ENCODE measurements around the gene VANGL1. TPM values are rescaled to one million over a fixed set of nuclear protein-coding genes. Genes with fewer than 3 reads are reported as not detected.

VANGL1 gene
- total and polyA plus RNA-seq, 2 of the 8 experiments (the other 6 are each of a cell fraction or from before 2014, with no cell fraction given) = 9.4 to 13.4 TPM

GRCh38 chr1:115729756-115730155 is 88.0 kb downstream of the VANGL1 start:
- H3K4ac ChIP-seq (replicated peaks; ENCODE audit: insufficient read length, low read depth, low read length) = no peak overlapping the region
- H2BK120ac ChIP-seq (replicated peaks; ENCODE audit: low read depth, low read length) = no peak overlapping the region
- ChIA-PET CTCF (ENCODE audit: partially characterized antibody) (no interaction called here), POLR2A (ENCODE audit: partially characterized antibody) (no interaction called here)
- 82% methylated on average over 4 of the region's 4 CpGs; no CpG with 5 or more reads in 1 of the 2 experiments for WGBS, 2 experiments (ENCODE audit: extremely low coverage in 1 of 2, insufficient coverage in 1 of 2, insufficient read length in 1 of 2, insufficient replicate concordance in 2 of 2, low coverage in 1 of 2, low lambda C conversion rate in 2 of 2, missing lambda C conversion rate in 1 of 2)
- TF ChIP-seq FOSL1 (IDR thresholded peaks at IDR 0.05; ENCODE audit: insufficient read depth, low read depth, low read length) = no peak
- no peak for TF ChIP-seq ASH2L (IDR thresholded peaks at IDR 0.05; ENCODE audit: low read length)
- no peak overlapping the region for H3K4me2 ChIP-seq (ENCODE audit: insufficient read depth in 1 of 2, low read depth in 2 of 2, low read length in 2 of 2)
- no peaks in the 10 kb centered on the region for H3K23me2 ChIP-seq (ENCODE audit: low read depth, low read length)
- H3K4me1 ChIP-seq (replicated peaks in 1 of 4; ENCODE audit: control insufficient read depth in 3 of 4, insufficient read depth in 4 of 4, low read length in 3 of 4) = no peaks in the 10 kb centered on the region
- no peaks in the 10 kb centered on the region for H3K79me2 ChIP-seq (ENCODE audit: control insufficient read depth in 1 of 2, insufficient read depth in 2 of 2, low read length in 2 of 2)
- H4K91ac ChIP-seq (replicated peaks; ENCODE audit: insufficient read length, low read length) = no peak overlapping the region
- H2AK5ac ChIP-seq (ENCODE audit: low read depth, low read length) = no peak overlapping the region
- no peak overlapping the region for H4K8ac ChIP-seq (ENCODE audit: extremely low read depth, insufficient read depth, low read length)
- no peaks in the 10 kb centered on the region for H3K79me1 ChIP-seq (ENCODE audit: low read depth, low read length)
- H3K4me3 ChIP-seq (ENCODE audit: extremely low read depth in 1 of 4, insufficient read depth in 2 of 4, low read depth in 3 of 4, low read length in 4 of 4) = no peak overlapping the region
- H2BK20ac ChIP-seq (ENCODE audit: low read length) = no peak overlapping the region
- DNase-seq (ENCODE audit: low read depth in 1 of 2, low spot score in 2 of 2) (no peak), FAIRE-seq (no peak)
- no peak overlapping the region for H4K5ac ChIP-seq (ENCODE audit: insufficient read length, low read depth, low read length)
- no peaks in the 10 kb centered on the region for H3K27me3 ChIP-seq (replicated peaks in 1 of 4; ENCODE audit: control insufficient read depth in 3 of 4, extremely low read depth in 1 of 4, insufficient read depth in 3 of 4, low read length in 3 of 4)
- H2BK5ac ChIP-seq (ENCODE audit: low read depth, low read length) = no peak overlapping the region
- no peak overlapping the region for H3K18ac ChIP-seq (ENCODE audit: extremely low read depth, low read length)
- no peak overlapping the region for H3K27ac ChIP-seq (ENCODE audit: low read depth, low read length)
- no peaks in the 10 kb centered on the region for H4K20me1 ChIP-seq (replicated peaks in 1 of 2; ENCODE audit: control insufficient read depth in 1 of 2, insufficient read depth in 2 of 2, low read length in 2 of 2)
- H3K23ac ChIP-seq (ENCODE audit: insufficient read length) = no peak overlapping the region
- H3K9ac ChIP-seq (replicated peaks in 1 of 4; ENCODE audit: extremely low read depth in 1 of 4, low read depth in 3 of 4, low read length in 3 of 4) = no peak overlapping the region
- no peak overlapping the region for H2BK15ac ChIP-seq (ENCODE audit: low read length)
- H3K14ac ChIP-seq (ENCODE audit: insufficient read length) = no peak overlapping the region
- no peak overlapping the region for H2AFZ ChIP-seq (ENCODE audit: low read length)
- no peak overlapping the region for H3K56ac ChIP-seq (replicated peaks; ENCODE audit: insufficient read length, low read depth, low read length)
- H3K36me3 ChIP-seq (ENCODE audit: control insufficient read depth in 2 of 4, insufficient read depth in 4 of 4, low read length in 3 of 4) = no peaks in the 10 kb centered on the region
- H2BK12ac ChIP-seq (ENCODE audit: low read depth, low read length) = no peak overlapping the region
- no peaks in the 10 kb centered on the region for H3K9me3 ChIP-seq (ENCODE audit: insufficient read depth in 2 of 2, low read depth in 1 of 2, low read length in 1 of 2)

All from H1 (cell line).